K562 (cell line): ENCODE results near the gene GGTLC1. TPM values are rescaled to one million over a fixed set of nuclear protein-coding genes. Genes with fewer than 3 reads are reported as not detected.

Experiments used
- ATAC-seq: fragments of 200-7000 bp; cut with Tn5 transposase; 3 replicates; pipeline ENCODE4 v1.9.1; 2020; ENCODE audit warnings: moderate library complexity
- Bru-seq: library from RNA; stranded (reverse); fragments of 400-500 nt; gene quantifications from one replicate; lab custom pipeline; 2021; lab: Mats Ljungman, UMichigan
- BruChase-seq, 2 experiments: library from RNA; stranded (reverse); fragments of 400-500 nt; gene quantifications; one replicate each; lab custom pipeline; 2021; lab: Mats Ljungman, UMichigan
- BruUV-seq: library from RNA; stranded (reverse); fragments of 400-500 nt; replicated peaks from 2 replicates; lab custom pipeline; 2021; lab: Mats Ljungman, UMichigan
- CTCF ChIA-PET: fragments of 300-600 bp; formaldehyde crosslinking; extraction: SDS; loops from one replicate; lab custom pipeline; 2021; ENCODE audit warnings: low intra/inter-chr PET ratio; lab: Yijun Ruan, JAX
- POLR2A ChIA-PET: fragments of 300-600, 350-650 bp; sonication (Branson Sonifier 250); formaldehyde crosslinking; extraction: SDS; loops from one replicate; lab custom pipeline; 2021; ENCODE audit warnings: antibody characterized with exemption, inconsistent platforms; lab: Yijun Ruan, JAX
- DNase-seq, 4 experiments: peaks; one replicate each; pipeline versions ENCODE4 v3.0.0 to v3.0.0-alpha.2; 2011 to 2018; ENCODE audit warnings: low spot score in 3 of 4, mixed read lengths in 3 of 4; ENCODE audit errors: extremely low read depth in 1 of 4
- FAIRE-seq: peaks from 2 replicates; lab custom pipeline; 2011; peaks lifted over from hg19 to GRCh38; lab: Jason Lieb, UNC
- H2AFZ ChIP-seq: 2 replicates; pipeline ENCODE4 v1.6.0; 2011; ENCODE audit warnings: low read depth, low read length, control low read depth, inconsistent platforms
- H3K27ac ChIP-seq: fragments of 200-600 bp; 3 replicates; pipeline ENCODE4 v1.8.0; 2011; ENCODE audit warnings: low read depth, mild to moderate bottlenecking, control low read depth, inconsistent platforms, low read length, moderate library complexity, mixed read lengths; ENCODE audit errors: extremely low read depth
- H3K27me3 ChIP-seq, 2 experiments: fragments of 300-600 bp in 1 of 2; 2 replicates in 1 of 2; 3 replicates in 1 of 2; pipeline versions ENCODE4 v1.6.0 to v1.8.0; 2011; ENCODE audit warnings: inconsistent platforms in 2 of 2, low read length in 2 of 2, mild to moderate bottlenecking in 1 of 2, mixed read lengths in 1 of 2, moderate library complexity in 1 of 2; ENCODE audit not compliant: control insufficient read depth in 2 of 2, insufficient read depth in 2 of 2
- H3K36me3 ChIP-seq: fragments of 300-600 bp; 3 replicates; pipeline ENCODE4 v1.8.0; 2011; ENCODE audit warnings: mild to moderate bottlenecking, low read length, inconsistent platforms; ENCODE audit not compliant: control insufficient read depth, insufficient read depth
- H3K4me1 ChIP-seq, 2 experiments: fragments of 200-600 bp in 1 of 2; replicated peaks in 1 of 2; 2 replicates in 1 of 2; 3 replicates in 1 of 2; pipeline versions ENCODE4 v1.5.1 to v1.8.0; 2011; ENCODE audit warnings: inconsistent platforms in 2 of 2, low read length in 2 of 2, mild to moderate bottlenecking in 1 of 2, mixed read lengths in 1 of 2, moderate library complexity in 1 of 2; ENCODE audit not compliant: control insufficient read depth in 2 of 2, insufficient read depth in 2 of 2
- H3K4me2 ChIP-seq: 2 replicates; pipeline ENCODE4 v1.6.1; 2011; ENCODE audit warnings: low read length, control low read depth, inconsistent platforms, mixed read lengths; ENCODE audit not compliant: insufficient read depth
- H3K4me3 ChIP-seq: fragments of 200-600 bp; sonication (generic), shearing (Covaris generic); 2 replicates; pipeline ENCODE4 v1.5.1; 2016; ENCODE audit warnings: control low read depth, inconsistent platforms
- H3K79me2 ChIP-seq: fragments of 200-600 bp; 3 replicates; pipeline ENCODE4 v1.8.0; 2011; ENCODE audit warnings: low read length, inconsistent platforms; ENCODE audit not compliant: control insufficient read depth, insufficient read depth
- H3K9ac ChIP-seq, 2 experiments: 2 replicates each; pipeline versions ENCODE4 v1.6.0 to v1.6.1; 2011; ENCODE audit warnings: low read depth in 2 of 2, low read length in 2 of 2, control low read depth in 1 of 2, inconsistent platforms in 1 of 2, mild to moderate bottlenecking in 1 of 2, mixed read lengths in 1 of 2; ENCODE audit not compliant: insufficient read depth in 1 of 2
- H3K9me1 ChIP-seq: one replicate; pipeline ENCODE4 v1.6.0; 2011; ENCODE audit warnings: inconsistent platforms, mild to moderate bottlenecking, low read length, moderate library complexity; ENCODE audit not compliant: control insufficient read depth, insufficient read depth
- H3K9me3 ChIP-seq: replicated peaks from 2 replicates; pipeline ENCODE4 v1.5.1; 2011; ENCODE audit warnings: low read depth, low read length, inconsistent platforms; ENCODE audit not compliant: control insufficient read depth, insufficient read depth
- H4K20me1 ChIP-seq: replicated peaks from 2 replicates; pipeline ENCODE4 v1.6.1; 2011; ENCODE audit warnings: low read length, inconsistent platforms, mixed read lengths; ENCODE audit not compliant: control insufficient read depth, insufficient read depth
- BRCA1 ChIP-seq, 2 experiments: fragments of 450-650 bp in 1 of 2; sonication (generic) in 1 of 2; formaldehyde crosslinking in 1 of 2; IDR thresholded peaks; 2 replicates each; pipeline versions ENCODE4 v1.5.0 to v1.6.1; 2017 to 2020; ENCODE audit warnings: mild to moderate bottlenecking in 1 of 2, missing genetic modification reagents in 1 of 2
- DEAF1 ChIP-seq: fragments of 450-650 bp; formaldehyde crosslinking; IDR thresholded peaks from 2 replicates; pipeline ENCODE4 v1.4.0; 2020; ENCODE audit warnings: mild to moderate bottlenecking, moderate library complexity
- E2F8 ChIP-seq: fragments of 450-650 bp; IDR thresholded peaks from 2 replicates; pipeline ENCODE4 v1.7.1; 2018; ENCODE audit warnings: mild to moderate bottlenecking, low read depth; ENCODE audit not compliant: partially characterized antibody
- ELF1 ChIP-seq: fragments of 200-800 bp; sonication (Bioruptor generic); IDR thresholded peaks from 2 replicates; pipeline ENCODE4 v1.6.1; 2016; ENCODE audit warnings: missing genetic modification characterization, missing compliant biosample characterization
- NR2C1 ChIP-seq, 2 experiments: fragments of 450-650 bp; IDR thresholded peaks; 2 replicates each; pipeline ENCODE4 v1.6.1; 2017; ENCODE audit warnings: mild to moderate bottlenecking in 2 of 2, antibody characterized with exemption in 1 of 2, inconsistent platforms in 1 of 2, missing compliant biosample characterization in 1 of 2, missing genetic modification characterization in 1 of 2
- SMARCA4 ChIP-seq: fragments of 450-650 bp; IDR thresholded peaks from 2 replicates; pipeline ENCODE4 v1.6.1; 2016
- SREBF2 ChIP-seq: sonication (generic); formaldehyde crosslinking; IDR thresholded peaks from 2 replicates; pipeline ENCODE4 v1.4.0; 2020; ENCODE audit warnings: mild to moderate bottlenecking, missing genetic modification reagents
- THAP12 ChIP-seq: fragments of 250-450 bp; sonication (Bioruptor Pico); IDR thresholded peaks from 2 replicates; pipeline ENCODE4 v1.9.0; 2021; ENCODE audit warnings: mild to moderate bottlenecking, inconsistent platforms
- ZNF589 ChIP-seq: fragments of 200-800 bp; sonication (Bioruptor generic); IDR thresholded peaks from 2 replicates; pipeline ENCODE4 v1.6.1; 2016; ENCODE audit warnings: low read depth, missing genetic modification characterization, missing compliant biosample characterization
- ZNF695 ChIP-seq: fragments of 450-650 bp; formaldehyde crosslinking; IDR thresholded peaks from 2 replicates; pipeline ENCODE4 v1.4.0; 2020; ENCODE audit warnings: mild to moderate bottlenecking, moderate library complexity
- WGBS: fragments of 100-300 bp; shearing (Covaris generic); methylation state at CpG from one replicate; pipeline ENCODE4 v1.1.6; 2016; ENCODE audit warnings: low coverage, mixed read lengths; ENCODE audit not compliant: insufficient coverage; ENCODE audit errors: missing lambda C conversion rate; 5-methylcytosine and 5-hydroxymethylcytosine counted together
- in situ Hi-C: fragments of 300-500 bp; cut with MboI; formaldehyde crosslinking; loops from 4 replicates; pipeline ENCODE4 v1.15.0; 2018; ENCODE audit warnings: inconsistent platforms, mixed read lengths
- intact Hi-C: fragments of 100-400 bp; cut with micrococcal nuclease; formaldehyde crosslinking; loops from 2 replicates; pipeline ENCODE4 v1.14.2; 2022
- long read RNA-seq, 3 experiments: library from polyadenylated mRNA in 2 of 3; library from RNA in 1 of 3; unstranded in 2 of 3; stranded (forward) in 1 of 3; transcript quantifications; one replicate each; pipeline ENCODE4 v2.0.0, GENCODE V29; 2019 to 2022
- polyA minus RNA-seq, 3 experiments: library from RNA; depleted of rRNA, polyadenylated mRNA; stranded (reverse); fragments of >200 nt; gene quantifications; 2 replicates each; pipeline ENCODE4 v1.2.3, GENCODE V29; 2011
- polyA plus RNA-seq, 8 experiments: library from polyadenylated mRNA; depleted of rRNA in 4 of 8; stranded (reverse) in 5 of 8; unstranded in 3 of 8; fragments of >200 nt; fragmentation: Nextera tagmentation in 2 of 8; fragmentation: Illumina TruSeq in 1 of 8; extraction: Ambion mirVana in 2 of 8; extraction: Trizol in 1 of 8; gene quantifications; 2 replicates each; pipeline versions ENCODE4 v1.2.1 to v1.2.3, GENCODE V29; 2011 to 2014; ENCODE audit warnings: inconsistent platforms in 1 of 8, missing spikeins in 1 of 8
- total RNA-seq, 7 experiments: library from RNA; depleted of rRNA in 6 of 7; stranded (reverse); fragments of >200 nt in 6 of 7; fragmentation: Illumina TruSeq in 2 of 7; extraction: Trizol in 2 of 7; gene quantifications; 2 replicates each; pipeline versions ENCODE4 v1.2.1 to v1.2.3, GENCODE V29; 2011 to 2021; ENCODE audit warnings: low replicate concordance in 1 of 7

Gene GGTLC1
- not detected in 2 replicates for total RNA-seq (2011; cell fraction: chromatin; rRNA removed; ENCODE audit: low replicate concordance)
- not detected in 2 replicates for total RNA-seq (2011; cell fraction: nucleolus; rRNA removed)
- total RNA-seq (2011; cell fraction: nucleoplasm; rRNA removed) = not detected in 2 replicates
- total RNA-seq (2014; rRNA removed) (not detected in 2 replicates), total RNA-seq (2014; rRNA removed; fragmentation: Illumina TruSeq; extraction: Trizol) (not detected in 2 replicates), total RNA-seq (2015; rRNA removed; fragmentation: Illumina TruSeq; extraction: Trizol) (not detected in 2 replicates), total RNA-seq (2021) (not detected in 2 replicates), polyA plus RNA-seq (2011; rRNA removed) (not detected in 2 replicates), polyA plus RNA-seq (2014; fragmentation: Illumina TruSeq; extraction: Trizol) (not detected in 2 replicates), polyA plus RNA-seq (2014; fragmentation: Nextera tagmentation; extraction: Ambion mirVana) (not detected), polyA plus RNA-seq (2014; rRNA removed) (not detected in 2 replicates), polyA minus RNA-seq (2011; rRNA and poly(A)+ RNA removed) (not detected in 2 replicates), Bru-seq, nascent RNA (not detected), BruChase-seq, experiment 1, labeled RNA remaining after a 2-hour chase (not detected), BruChase-seq, experiment 2, labeled RNA remaining after a 6-hour chase (not detected)
- polyA plus RNA-seq (2011; cell fraction: cytosol; rRNA removed) = not detected in 2 replicates
- not detected in 2 replicates for polyA plus RNA-seq (2011; cell fraction: nucleus; rRNA removed)
- not detected in 2 replicates for polyA plus RNA-seq (2012)
- polyA minus RNA-seq (2011; cell fraction: cytosol; rRNA and poly(A)+ RNA removed) = not detected in 2 replicates
- not detected in 2 replicates for polyA minus RNA-seq (2011; cell fraction: nucleus; rRNA and poly(A)+ RNA removed)
- long read RNA-seq, experiment 1 = 0 reads
- long read RNA-seq, experiment 2 = 0 reads
- long read RNA-seq, experiment 3 = 0 reads

GRCh38 chr20:23988561-23988960 lies at the start of gene GGTLC1:
GGTLC1 (minus strand) TSS chr20:23988779; CDS start chr20:23986611, 2,168 bp downstream.
- no peaks in the 10 kb centered on the region for H4K20me1 ChIP-seq
- no peaks in the 10 kb centered on the region for H3K36me3 ChIP-seq
- H3K4me3 ChIP-seq = no peak within 1 kb of the TSS
- intact Hi-C loops (no loop called here), in situ Hi-C loops (no loop called here)
- H3K9me3 ChIP-seq = no peaks in the 10 kb centered on the region
- FAIRE-seq (no peak), ATAC-seq (no peak), DNase-seq (no peak)
- WGBS = 2% methylated on average over 7 of the region's 26 CpGs
- no peak within 1 kb of the TSS for H3K27ac ChIP-seq
- H2AFZ ChIP-seq = no peak within 1 kb of the TSS
- no peaks in the 10 kb centered on the region for H3K4me1 ChIP-seq
- H3K79me2 ChIP-seq = no peaks in the 10 kb centered on the region
- no peaks in the 10 kb centered on the region for H3K9me1 ChIP-seq
- no peak within 1 kb of the TSS for H3K9ac ChIP-seq
- no TSS peak for BruUV-seq
- H3K4me2 ChIP-seq = no peak within 1 kb of the TSS
- ChIA-PET POLR2A (no interaction called here), CTCF (no interaction called here)
- H3K27me3 ChIP-seq = no peaks in the 10 kb centered on the region
- no peak for TF ChIP-seq BRCA1 (IDR thresholded peaks at IDR 0.05)
- TF ChIP-seq BRCA1 (CRISPR knock-in tag; IDR thresholded peaks at IDR 0.05) = no peak
- no peak for TF ChIP-seq DEAF1 (CRISPR knock-in tag)
- TF ChIP-seq NR2C1 (IDR thresholded peaks at IDR 0.05) = no peak
- TF ChIP-seq NR2C1 (tag; IDR thresholded peaks at IDR 0.05) = no peak
- no peak for TF ChIP-seq THAP12 (CRISPR knock-in tag)
- no peak for TF ChIP-seq E2F8
- no peak for TF ChIP-seq ZNF589
- no peak for TF ChIP-seq ZNF695 (CRISPR knock-in tag)
- TF ChIP-seq SMARCA4 = no peak
- no peak for TF ChIP-seq ELF1 (tag)
- TF ChIP-seq SREBF2 (CRISPR knock-in tag) = no peak
